GM12801 (cell line): ENCODE data around the gene TENM3.
"Not testable (repeated sequence)": the region's sequence is repeated elsewhere in the genome, so short reads cannot be mapped to it uniquely, and the experiment has no call there.

Experiments
- TF ChIP-seq, protein P1 (sequence below): IDR thresholded peaks from one replicate; pipeline ENCODE4 v1.5.1; 2011; ENCODE audit warnings: control low read depth; ENCODE audit not compliant: insufficient read length; ENCODE audit errors: extremely low read depth

Gene TENM3

DNA sequence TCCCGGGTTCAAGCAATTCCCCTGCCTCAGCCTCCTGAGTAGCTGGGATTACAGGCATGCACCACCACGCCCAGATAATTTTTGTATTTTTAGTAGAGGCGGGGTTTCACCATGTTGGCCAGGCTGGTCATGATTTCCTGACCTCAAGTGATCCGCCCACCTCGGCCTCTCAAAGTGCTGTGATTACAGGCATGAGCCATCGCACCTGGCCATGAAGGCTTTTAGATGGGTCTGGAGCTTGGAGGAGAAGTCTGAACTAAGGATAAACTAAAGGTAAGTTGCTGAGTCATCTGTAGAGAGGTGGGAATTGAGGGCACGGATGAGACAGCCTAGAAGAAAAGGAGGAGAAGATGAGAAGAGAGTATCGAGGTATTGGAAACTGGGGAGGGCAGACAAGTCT, at the start of gene TENM3:
TENM3 (plus strand) TSS at position 199 of the 400 bp plus-strand sequence. CDS start 80,619 bp downstream, outside the sequence.
- TF ChIP-seq, protein P1, sequence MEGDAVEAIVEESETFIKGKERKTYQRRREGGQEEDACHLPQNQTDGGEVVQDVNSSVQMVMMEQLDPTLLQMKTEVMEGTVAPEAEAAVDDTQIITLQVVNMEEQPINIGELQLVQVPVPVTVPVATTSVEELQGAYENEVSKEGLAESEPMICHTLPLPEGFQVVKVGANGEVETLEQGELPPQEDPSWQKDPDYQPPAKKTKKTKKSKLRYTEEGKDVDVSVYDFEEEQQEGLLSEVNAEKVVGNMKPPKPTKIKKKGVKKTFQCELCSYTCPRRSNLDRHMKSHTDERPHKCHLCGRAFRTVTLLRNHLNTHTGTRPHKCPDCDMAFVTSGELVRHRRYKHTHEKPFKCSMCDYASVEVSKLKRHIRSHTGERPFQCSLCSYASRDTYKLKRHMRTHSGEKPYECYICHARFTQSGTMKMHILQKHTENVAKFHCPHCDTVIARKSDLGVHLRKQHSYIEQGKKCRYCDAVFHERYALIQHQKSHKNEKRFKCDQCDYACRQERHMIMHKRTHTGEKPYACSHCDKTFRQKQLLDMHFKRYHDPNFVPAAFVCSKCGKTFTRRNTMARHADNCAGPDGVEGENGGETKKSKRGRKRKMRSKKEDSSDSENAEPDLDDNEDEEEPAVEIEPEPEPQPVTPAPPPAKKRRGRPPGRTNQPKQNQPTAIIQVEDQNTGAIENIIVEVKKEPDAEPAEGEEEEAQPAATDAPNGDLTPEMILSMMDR = not testable (repeated sequence)

DNA sequence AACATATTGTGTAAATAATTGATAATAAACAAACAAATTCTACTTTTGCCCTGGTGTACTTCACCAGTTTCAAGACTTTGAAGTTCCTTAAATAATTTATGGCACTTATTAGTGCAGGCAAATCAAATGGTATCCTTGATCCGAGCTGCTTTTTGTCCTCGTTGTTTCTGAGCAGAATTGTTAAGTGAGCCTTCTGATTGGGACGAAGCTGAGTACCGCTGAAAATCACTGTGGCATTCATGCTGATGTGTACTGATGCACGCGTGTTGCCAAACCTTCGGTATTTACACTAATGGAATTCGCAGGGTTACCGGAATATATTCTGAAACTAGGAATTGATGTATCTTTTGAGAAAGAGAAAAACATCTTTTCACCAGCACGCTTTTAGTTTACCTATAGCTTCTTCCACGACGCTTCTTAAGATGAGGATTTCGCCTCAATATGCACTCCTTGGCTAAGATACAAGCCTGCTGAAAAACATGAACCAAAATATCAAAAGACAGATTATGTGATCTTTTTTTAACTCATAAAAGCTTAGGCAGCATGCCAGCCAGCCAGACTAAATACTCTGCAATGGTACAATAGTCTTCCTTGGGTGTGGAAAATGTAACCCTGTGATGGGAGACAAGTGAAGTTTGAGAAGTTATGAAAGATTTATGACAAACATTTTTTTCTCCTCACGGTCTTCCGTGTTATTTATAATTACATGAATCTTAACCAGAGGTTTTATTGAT, 48.9 kb upstream of the TENM3 start:
- TF ChIP-seq, protein P1 = no peak

DNA sequence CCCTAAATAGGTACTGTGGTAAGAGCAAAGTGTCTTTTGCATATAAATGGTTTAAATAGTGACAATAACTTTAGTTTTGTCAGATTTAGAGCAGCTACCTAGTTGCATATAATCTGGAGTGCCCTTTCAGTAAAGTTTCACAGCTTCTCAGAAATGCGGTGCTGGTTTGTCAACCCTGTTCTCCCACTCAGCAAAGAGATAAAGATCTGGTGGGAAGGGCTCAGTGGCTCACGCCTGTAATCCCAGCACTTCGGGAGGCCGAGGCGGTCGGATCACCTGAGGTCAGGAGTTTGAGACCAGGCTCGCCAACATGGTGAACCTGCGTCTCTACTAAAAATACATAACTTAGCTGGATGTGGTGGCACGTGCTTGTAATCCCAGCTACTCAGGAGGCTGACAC, 45.6 kb upstream of the TENM3 start:
- TF ChIP-seq, protein P1 = no peak

DNA sequence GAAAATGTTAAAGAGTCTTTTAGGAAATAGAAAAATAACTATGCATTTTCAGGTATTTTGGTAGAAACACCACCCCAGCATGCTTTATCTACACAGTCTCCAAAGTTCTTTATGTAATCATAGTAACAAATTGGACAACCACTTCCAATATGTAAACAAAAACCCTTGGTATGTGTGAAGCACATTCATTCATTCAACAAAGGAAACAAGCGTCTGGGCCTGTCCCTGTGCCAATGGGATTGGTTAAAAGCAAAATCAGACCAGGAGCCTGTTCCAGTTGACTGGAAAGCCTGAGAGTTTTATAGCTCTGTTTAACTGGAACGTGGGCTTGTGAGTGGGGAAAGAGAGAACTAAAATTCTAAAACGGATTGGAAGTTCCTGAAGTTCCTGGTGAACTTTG, 41.3 kb upstream of the TENM3 start:
- TF ChIP-seq, protein P1 = no peak

DNA sequence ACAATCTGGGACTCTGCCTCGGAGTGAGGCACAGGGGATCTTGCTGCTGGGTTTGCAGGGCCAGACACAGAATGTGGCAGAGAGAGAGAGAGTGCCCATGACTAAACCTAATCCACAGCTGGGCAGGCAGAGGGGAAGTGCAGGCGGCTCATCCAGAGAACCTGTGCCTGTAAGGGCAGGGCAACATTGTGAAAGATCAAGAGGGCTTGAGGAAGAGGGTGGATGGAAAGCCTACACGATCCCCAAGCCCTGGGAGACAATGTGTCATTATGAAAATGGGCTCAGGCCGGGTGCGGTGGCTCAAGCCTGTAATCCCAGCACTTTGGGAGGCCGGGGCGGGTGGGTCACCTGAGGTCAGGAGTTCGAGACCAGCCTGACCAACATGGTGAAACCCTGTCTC, 40.6 kb upstream of the TENM3 start:
- TF ChIP-seq, protein P1 = no peak

DNA sequence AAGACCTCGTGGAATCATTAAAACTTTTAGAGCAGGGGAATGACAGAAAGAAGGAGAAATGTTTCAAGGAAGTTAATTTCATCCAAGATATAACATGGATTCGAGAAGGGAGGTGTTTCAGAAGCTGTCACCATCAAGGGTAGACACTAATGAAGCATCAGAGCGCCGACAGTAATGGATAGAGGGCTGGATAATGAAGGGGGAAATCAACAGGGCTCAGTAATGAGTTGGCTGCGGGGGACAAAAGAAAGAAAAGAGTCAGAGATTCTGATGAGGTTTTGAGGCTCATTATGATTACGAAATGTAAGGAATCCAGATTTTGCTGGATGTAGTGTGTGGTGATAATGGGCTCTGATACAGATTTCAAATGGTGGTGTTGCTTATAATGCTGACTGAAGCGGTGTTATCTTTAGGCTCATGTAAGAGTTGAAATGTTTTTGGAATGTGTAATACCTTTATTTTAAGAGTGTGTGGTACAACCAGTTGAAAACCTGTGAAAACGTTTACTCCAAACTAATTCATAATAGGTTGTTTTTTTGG, 39.3 kb upstream of the TENM3 start:
- TF ChIP-seq, protein P1 = no peak

DNA sequence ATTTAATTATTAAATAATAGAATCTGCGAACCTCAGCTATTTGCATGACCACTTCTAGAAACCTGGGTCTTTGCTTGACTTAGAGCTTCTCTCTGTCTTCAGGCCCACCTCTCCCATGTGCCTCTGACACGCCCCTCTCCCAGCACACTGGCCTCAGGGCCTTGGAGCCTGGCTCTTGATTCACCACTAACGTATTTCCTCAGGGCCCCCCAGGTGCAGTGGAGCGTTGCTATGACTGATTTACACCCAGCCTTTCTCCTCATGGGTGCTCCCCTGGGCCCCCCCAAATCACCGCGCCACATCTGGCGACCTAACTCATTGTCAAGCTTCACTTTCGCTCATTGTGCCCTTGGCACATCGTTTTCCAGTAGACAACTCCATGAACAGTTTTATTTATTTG, 37.9 kb upstream of the TENM3 start:
- TF ChIP-seq, protein P1 = no peak
